Adrenal gland (tissue), 12 donors: ENCODE measurements around the gene BMAL1. TPM values are rescaled to one million over a fixed set of nuclear protein-coding genes. Genes with fewer than 3 reads are reported as not detected.

Experiments
- DNase-seq, 7 donors: peaks; one replicate each; pipeline ENCODE4 v3.0.0-alpha.2; 2019 to 2020
- H3K27ac ChIP-seq, 5 donors: fragments of 200-600 bp; sonication (generic) in 4 of 5; 1 replicate in 3 of 5; 2 replicates in 2 of 5; pipeline versions ENCODE4 v1.5.1 to v1.8.0; 2016 to 2020; ENCODE audit warnings: mild to moderate bottlenecking in 1 of 5
- H3K27me3 ChIP-seq: fragments of 200-600 bp; 2 replicates; pipeline ENCODE4 v1.8.0; 2021
- H3K36me3 ChIP-seq, 2 donors: fragments of 200-600 bp; replicated peaks in 1 of 2; 1 replicate in 1 of 2; 2 replicates in 1 of 2; pipeline versions ENCODE4 v1.5.1 to v1.8.0; 2018 to 2022
- H3K4me1 ChIP-seq, 2 donors: fragments of 200-600 bp; replicated peaks in 1 of 2; 1 replicate in 1 of 2; 2 replicates in 1 of 2; pipeline versions ENCODE4 v1.5.1 to v1.8.0; 2018 to 2021
- H3K4me3 ChIP-seq, 4 donors: fragments of 200-600 bp; sonication (generic) in 3 of 4; one replicate each; pipeline ENCODE4 v1.5.1; 2016 to 2018
- H3K9me3 ChIP-seq, 3 donors: fragments of 200-600 bp; sonication (generic) in 1 of 3; replicated peaks in 1 of 3; 1 replicate in 2 of 3; 2 replicates in 1 of 3; pipeline versions ENCODE4 v1.5.1 to v1.8.0; 2016 to 2021
- CTCF ChIP-seq, 6 experiments: fragments of 450-650 bp in 4 of 6; fragments of 200-600 bp in 2 of 6; sonication (generic) in 1 of 6; IDR thresholded peaks; 1 replicate in 5 of 6; 2 replicates in 1 of 6; pipeline versions ENCODE4 v1.5.1 to v1.8.0; 2016 to 2021; ENCODE audit warnings: antibody characterized with exemption in 6 of 6, mild to moderate bottlenecking in 2 of 6, moderate library complexity in 1 of 6
- POLR2A ChIP-seq, 2 donors: fragments of 450-650 bp; IDR thresholded peaks; one replicate each; pipeline ENCODE4 v1.6.1; 2017; ENCODE audit warnings: antibody characterized with exemption in 2 of 2, mild to moderate bottlenecking in 2 of 2, moderate library complexity in 1 of 2
- WGBS, 4 donors: extraction: QIAGEN DNeasy Blood & Tissue Kit in 2 of 4; methylation state at CpG; one replicate each; pipeline versions ENCODE4 v1.1.5 to v1.1.7; 2013 to 2017; 5-methylcytosine and 5-hydroxymethylcytosine counted together
- intact Hi-C, 2 donors: fragments of 100-400 bp; cut with DNase I; formaldehyde crosslinking; loops; one replicate each; pipeline versions ENCODE4 v1.14.1 to v1.15.0; 2022 to 2023
- polyA plus RNA-seq, 3 donors: library from polyadenylated mRNA; stranded (reverse); fragments of 200-250 nt in 2 of 3; fragments of 350-450 nt in 1 of 3; fragmentation: Illumina TruSeq in 1 of 3; extraction: RNeasy Lipid Tissue Mini Kit (QIAGEN cat#74804) in 1 of 3; gene quantifications; one replicate each; pipeline ENCODE4 v1.2.3, GENCODE V29; 2013 to 2014
- total RNA-seq, 9 donors: library from RNA; depleted of rRNA in 4 of 9; stranded (reverse); fragments of >200 nt in 4 of 9; fragments of 120-200 nt in 1 of 9; fragmentation: NEBNext Ultra II Directional in 1 of 9; extraction: Animal tissue kit (Norgen Biotek cat#: 25700) in 1 of 9; gene quantifications; one replicate each; pipeline versions ENCODE4 v1.1.0 to v1.2.4, GENCODE V29; 2013 to 2023
- donor health status: healthy with polysubstance abuse.
- donor health status: Bipolar disorder and iron deficiency.
- donor health status: DM: yes; HTN: yes; CAD: no.
- donor health status: DM: no; HTN: no; CAD: no.
- donor health status: DM: no; HTN: no; CAD: no.
- donor health status: DM: yes; HTN: yes; CAD: no.

BMAL1 gene
- total and polyA plus RNA-seq, 12 donors, result 13.9 to 80.3 (median 34.3) TPM

- intact Hi-C loops, result no loop called here
- TF ChIP-seq CTCF (IDR thresholded peaks at IDR 0.05) (no peak), POLR2A (IDR thresholded peaks at IDR 0.05) (no peak)
- Histone ChIP-seq H3K4me1 (peaks cover 0 to 11% of the 10 kb centered on the region in 2 donors), H3K36me3 (no peaks in the 10 kb centered on the region), H3K27me3 (no peaks in the 10 kb centered on the region), H3K4me3 (no peak overlapping the region), H3K9me3 (no peaks in the 10 kb centered on the region), H3K27ac (peak overlapping the region in 1 of 5 donors; percentile 8)
- WGBS, 4 donors, result 64 to 74% (median 72%) methylated on average over 6 to 7 of the region's 7 CpGs
- DNase-seq, result peak in 3 of 7 donors; percentile 29 to 38 (median 32)
Observed at GRCh38 chr11:13304655-13305335, 27.2 kb downstream of the BMAL1 start.

DNA sequence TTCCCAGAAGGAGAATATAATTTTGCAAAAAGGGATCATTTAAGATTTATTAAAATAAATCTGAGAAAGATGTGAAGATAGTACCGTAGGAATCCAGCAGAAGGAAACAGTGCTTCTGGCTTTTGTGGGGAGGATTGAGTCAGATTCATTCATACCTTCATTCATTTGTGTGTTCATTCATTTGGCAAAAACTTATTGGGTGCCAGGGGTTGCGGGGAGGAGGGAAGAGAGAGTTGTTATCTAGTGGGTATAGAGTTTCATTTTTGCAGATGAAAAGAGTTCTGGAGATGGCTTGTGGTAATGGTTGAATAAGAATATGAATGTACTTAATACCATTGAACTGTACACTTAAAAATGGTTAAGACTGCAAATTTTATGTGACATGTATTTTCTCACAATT, 31.1 kb downstream of the BMAL1 start:
- Histone ChIP-seq H3K4me1 (peaks cover 0 to 11% of the 10 kb centered on the region in 2 donors), H3K4me3 (no peak overlapping the region), H3K9me3 (no peaks in the 10 kb centered on the region), H3K36me3 (no peaks in the 10 kb centered on the region), H3K27ac (no peak overlapping the region), H3K27me3 (no peaks in the 10 kb centered on the region)
- no peak for TF ChIP-seq CTCF (IDR thresholded peaks at IDR 0.05)
- TF ChIP-seq POLR2A (IDR thresholded peaks at IDR 0.05), result no peak
- WGBS, 4 donors, result 92 to 96% (median 92%) methylated on average over 2 of the region's 2 CpGs
- DNase-seq, result no peak
- intact Hi-C loops, result no loop called here

- 96 to 97% (median 97%) methylated on average over 4 of the region's 4 CpGs for WGBS, 4 donors
- no peak for TF ChIP-seq CTCF (IDR thresholded peaks at IDR 0.05)
- no peak for TF ChIP-seq POLR2A (IDR thresholded peaks at IDR 0.05)
- no peak for DNase-seq
- Histone ChIP-seq H3K27ac (no peak overlapping the region), H3K4me1 (peaks cover 0 to 7% of the 10 kb centered on the region in 2 donors), H3K9me3 (no peaks in the 10 kb centered on the region), H3K27me3 (no peaks in the 10 kb centered on the region), H3K36me3 (no peaks in the 10 kb centered on the region), H3K4me3 (no peak overlapping the region)
- intact Hi-C loops, result no loop called here
Observed at GRCh38 chr11:13309156-13309555, 31.6 kb downstream of the BMAL1 start.

GRCh38 chr11:13310443-13310842, 32.9 kb downstream of the BMAL1 start:
- H3K36me3 ChIP-seq, result no peaks in the 10 kb centered on the region

More at GRCh38 chr11:13310443-13310842, 32.9 kb downstream of the BMAL1 start:
- Histone ChIP-seq H3K4me3 (no peak overlapping the region), H3K27me3 (no peaks in the 10 kb centered on the region), H3K9me3 (no peaks in the 10 kb centered on the region), H3K4me1 (peaks cover 0 to 10% of the 10 kb centered on the region in 2 donors), H3K27ac (no peak overlapping the region)
- intact Hi-C loops, result no loop called here
- DNase-seq, result no peak
- no peak for TF ChIP-seq POLR2A (IDR thresholded peaks at IDR 0.05)
- TF ChIP-seq CTCF (IDR thresholded peaks at IDR 0.05), result no peak
- 93 to 98% (median 97%) methylated on average over 6 of the region's 6 CpGs for WGBS, 4 donors
